Activated CD4-positive, alpha-beta T cell treated with anti-CD3 and anti-CD28 coated beads, Interleukin-2, amount 50 U/mL, for 24 hours (primary cell): Measurements from ENCODE around the gene TMEM131L.
"Not testable (repeated sequence)": the region's sequence is repeated elsewhere in the genome, so short reads cannot be mapped to it uniquely, and the experiment has no call there.

Experiments used
- DNase-seq, 2 donors: peaks; one replicate each; pipeline ENCODE4 v3.0.0-alpha.2; 2020; ENCODE audit warnings: low read depth in 1 of 2, low spot score in 1 of 2

TMEM131L gene

DNA sequence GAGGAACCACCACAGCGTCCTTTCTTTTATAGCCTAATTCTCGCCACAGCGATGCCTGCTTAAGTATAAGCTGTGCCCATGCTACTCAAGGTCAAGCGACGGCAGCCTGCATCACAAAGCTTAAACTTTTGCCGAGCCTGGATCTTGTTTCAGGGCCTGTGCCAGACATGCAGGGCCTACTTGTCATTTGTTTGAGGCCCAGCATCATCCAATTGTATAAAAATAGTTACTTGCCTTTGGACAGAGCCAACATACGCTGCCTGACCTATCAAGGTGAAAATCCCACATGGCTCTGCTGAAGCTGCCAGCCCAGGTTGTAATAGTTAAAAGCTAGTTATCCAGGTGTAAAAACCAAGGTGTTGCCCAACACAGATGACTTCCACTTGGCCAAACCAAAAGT, 107.1 kb downstream of the TMEM131L start:
- DNase-seq = no peak

DNA sequence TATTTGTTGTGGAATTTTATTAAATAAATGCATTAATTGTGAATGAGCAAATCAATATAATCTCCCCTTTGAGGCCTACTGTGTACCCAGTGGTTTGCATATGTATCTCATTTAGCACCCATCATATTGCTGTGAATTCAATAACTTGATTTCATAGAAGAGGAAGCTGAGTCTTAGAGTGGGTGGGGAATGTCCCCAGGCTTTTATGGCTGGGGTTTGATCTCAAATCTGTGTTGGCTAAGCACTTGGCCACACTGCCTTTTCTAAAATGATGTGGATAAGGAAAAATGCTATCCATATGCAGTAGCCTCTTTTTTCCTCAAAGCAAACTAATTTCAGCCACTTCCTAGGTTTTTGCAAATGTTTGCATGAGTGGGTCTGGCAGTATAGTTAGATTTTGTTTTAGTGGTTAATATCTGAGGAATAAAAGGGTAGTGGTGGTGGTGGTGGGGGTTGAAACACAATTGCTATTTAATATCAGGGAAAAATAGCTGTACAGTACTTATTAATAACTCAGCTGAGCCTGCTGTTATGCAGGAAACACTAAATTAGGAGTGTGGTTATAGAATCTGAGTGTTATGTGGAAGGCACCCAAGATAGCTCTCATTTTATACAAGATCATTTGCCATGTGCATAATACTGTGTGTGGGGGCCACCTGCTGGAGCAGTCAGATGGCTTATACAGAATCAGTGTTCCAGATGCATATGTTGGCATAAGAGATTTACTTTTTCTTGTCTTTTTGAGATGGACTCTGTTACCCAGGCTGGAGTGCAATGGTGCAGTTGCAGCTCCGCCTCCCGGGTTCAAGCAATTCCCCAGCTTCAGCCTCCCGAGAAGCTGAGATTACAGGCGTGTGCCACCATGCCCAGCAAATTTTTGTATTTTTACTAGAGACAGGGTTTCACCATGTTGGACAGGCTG, 108.0 kb downstream of the TMEM131L start:
- peak; percentile 13 to 41 for DNase-seq

DNA sequence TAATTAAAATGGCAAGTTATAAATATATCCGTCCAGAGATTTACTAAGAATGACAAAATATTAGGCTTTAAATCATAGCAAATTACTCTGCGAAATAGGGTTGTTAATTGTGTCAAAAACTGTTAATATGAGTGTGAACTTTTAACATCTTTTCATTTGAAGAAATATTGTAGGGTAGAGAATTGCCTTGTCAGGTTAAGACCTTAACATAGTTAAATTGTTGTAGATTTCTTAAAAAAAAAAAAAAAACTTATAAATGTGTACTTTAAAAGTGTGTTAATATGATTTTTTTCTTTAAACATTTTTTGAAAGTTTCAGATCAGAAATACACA, 110.2 kb downstream of the TMEM131L start:
- no peak for DNase-seq

DNA sequence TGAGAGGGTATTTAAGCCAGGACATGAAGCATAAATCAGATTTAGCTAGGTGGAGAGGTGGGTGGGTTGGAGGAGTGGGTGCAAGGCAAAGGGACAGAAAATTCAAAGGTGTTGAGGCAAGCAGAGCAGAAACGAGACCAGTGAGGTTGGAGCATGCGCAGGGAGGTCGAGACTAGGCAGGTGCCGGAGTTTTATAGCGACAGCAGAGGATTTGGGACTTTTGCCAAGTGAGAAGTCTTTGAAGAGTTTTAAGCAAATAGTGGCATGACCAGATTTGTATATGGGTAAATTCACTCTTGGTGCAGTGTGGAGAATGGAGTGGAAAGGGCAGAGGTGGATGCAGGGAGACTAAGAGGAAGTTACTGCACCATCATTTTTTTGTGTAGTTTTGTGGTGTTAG, 110.9 kb downstream of the TMEM131L start:
- no peak for DNase-seq

DNA sequence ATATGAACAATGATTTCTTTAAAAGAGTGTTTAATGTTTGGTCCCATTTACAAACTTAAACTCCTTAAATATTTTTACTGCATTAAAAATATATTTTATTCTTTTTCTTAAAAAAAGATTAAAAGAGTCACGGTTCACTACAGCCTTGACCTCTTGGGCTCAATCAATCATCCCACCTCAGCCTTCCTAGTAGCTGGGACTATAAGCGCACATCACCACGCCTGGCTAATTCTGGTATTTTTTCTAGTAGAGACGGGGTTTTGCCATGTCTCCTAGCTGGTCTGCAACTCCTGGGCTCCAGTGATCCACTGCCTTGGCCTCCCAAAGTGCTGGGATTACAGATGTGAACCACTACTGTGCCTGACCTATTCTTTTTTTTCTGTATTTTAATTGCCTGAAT, 113.2 kb downstream of the TMEM131L start:
- no peak for DNase-seq

DNA sequence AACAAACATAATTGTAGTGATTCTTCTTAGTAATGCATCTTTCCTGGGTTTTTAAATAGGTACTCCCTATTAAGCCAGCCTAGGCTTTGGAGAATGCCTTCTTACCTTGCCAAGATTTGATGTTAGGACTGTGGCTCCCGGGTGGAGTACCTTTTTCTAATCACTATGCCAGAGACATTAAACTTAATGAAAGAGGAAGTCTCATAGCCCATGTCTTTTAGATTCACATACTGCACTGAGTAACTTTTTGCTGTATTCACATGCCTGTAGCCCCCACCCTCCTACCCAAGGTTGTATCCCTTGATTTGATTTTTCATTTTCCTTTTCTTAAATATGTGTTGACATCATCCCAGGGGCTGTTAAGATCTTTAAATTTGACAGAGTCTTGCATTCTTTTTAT, 113.7 kb downstream of the TMEM131L start:
- DNase-seq = no peak

DNA sequence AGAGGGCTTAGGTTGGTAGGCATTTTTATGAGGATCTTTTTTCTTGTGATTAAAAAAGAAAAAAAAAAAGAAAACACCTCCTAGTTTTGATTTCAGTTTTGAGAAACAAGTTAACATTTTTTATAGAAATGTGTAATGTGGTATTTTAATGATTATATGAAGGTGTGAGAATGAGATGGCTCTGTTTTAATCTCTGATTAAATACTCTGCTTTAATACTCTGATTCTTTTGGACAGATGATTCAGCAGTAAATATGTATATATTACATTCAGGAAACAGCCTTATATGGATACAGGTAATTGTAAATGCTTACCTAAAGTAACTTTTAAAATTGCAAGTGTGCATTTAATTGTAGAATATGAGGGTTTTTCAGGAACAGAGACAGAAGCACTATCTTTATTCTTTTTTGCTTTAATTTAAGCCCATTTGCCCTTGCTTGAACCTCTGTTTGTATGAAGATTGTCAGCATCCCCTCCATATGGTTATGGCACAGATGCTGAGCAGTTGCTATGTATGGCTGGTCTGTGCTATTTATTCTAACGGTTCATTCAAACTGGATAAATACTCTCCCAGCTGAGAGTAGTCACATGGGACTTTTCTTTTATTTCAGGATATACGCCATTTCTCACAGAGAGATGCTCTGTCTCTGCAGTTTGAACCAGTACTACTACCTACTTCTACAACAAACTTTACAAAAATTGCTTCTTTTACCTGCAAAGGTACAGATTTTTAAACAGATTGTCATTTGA, 117.0 kb downstream of the TMEM131L start:
- no peak for DNase-seq

DNA sequence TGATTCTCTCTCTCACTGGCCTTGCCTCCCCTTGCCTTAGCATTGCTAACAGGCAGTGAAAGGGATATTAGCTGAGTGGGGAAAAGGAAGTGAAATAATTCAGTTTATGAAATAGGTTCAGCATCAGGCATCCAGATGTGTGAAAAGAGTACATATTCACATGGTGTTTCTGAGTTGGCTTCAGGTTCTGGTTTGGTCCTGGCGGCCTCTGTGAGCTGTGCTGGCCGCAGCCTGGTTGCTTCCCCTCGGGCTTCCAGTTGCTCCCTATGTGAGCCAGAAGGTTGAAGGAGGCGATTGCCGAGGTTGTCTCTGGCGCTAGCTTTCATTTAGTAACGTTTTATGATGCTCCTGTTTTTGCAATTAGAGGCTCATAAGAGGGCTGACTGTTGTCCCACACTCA, 118.9 kb downstream of the TMEM131L start:
- DNase-seq = no peak

DNA sequence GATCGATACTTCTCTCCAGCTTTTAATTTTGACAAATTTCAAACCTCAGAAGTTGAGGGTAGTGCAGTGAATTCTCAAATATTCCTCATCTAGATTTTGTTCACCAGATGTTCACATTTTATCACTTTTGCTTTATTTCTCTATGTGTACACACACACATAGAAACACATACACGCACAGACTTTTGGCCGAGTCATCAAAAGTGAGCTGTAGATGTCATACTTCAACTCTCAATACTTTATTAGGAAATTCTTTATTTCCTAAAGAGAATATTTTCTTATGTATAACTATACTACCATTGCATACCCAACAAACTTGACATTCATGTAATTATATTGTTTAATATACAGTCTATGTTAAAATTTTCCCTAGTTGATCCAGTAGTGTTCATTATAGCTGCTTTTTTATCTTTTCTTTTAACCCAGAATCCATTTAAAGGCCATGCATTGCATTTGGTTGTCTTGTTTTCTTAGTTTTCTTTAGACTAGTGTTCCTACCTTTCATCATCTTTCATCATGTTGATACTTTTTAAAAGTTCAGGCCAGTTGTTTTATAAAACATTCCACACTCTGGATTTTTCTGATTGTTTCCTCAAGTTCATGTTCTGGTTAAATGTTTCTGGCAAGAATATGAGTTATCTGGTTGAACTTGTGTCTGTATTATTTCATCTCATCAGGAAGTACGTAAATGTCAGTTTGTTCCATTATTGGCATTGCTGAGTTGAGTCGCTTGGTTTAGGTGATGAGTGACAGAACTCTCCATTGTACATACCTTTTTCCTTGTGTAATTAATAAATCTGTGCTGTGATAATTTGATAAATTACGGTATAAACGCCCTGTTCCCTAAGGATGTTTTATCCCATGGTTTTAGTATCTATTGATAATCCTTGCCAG, 123.8 kb downstream of the TMEM131L start:
- DNase-seq = no peak

DNA sequence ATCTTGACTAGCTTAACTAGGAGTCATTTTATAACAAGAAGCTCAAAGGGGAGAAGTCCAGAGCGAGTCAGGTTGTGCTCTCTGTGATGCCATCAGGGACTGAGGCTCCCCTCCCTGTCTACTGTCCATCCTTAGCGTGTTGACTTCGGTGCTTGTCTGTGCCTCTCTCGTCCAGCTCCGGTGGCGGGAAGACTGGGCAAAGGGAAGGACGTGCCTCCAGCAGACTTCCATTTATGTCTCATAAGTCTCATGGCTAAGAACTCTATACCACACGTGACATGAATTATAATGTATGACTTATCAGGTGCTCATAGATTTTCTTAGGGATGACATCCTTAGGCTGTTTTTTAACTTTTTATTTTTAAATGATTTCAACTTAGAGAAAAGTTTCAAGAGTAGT, 125.3 kb downstream of the TMEM131L start:
- no peak for DNase-seq

DNA sequence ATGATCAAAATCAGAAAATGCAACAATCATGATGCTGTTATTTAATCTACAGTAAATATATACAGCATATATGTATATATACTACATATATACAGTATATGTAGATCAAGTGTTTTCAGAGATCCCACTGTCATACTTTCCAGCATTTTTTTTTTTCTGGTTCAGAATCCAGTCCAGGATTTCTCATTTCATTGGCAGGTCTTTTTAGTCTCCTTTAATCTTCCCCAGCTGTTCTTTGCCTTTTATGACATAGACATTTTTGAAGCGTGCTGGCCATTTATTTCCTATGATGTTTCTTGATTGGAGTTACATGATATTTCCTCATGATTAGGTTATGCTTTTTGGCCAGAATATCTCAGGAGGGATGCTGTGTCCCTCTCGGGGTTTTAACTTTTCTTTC, 125.9 kb downstream of the TMEM131L start:
- no peak for DNase-seq

DNA sequence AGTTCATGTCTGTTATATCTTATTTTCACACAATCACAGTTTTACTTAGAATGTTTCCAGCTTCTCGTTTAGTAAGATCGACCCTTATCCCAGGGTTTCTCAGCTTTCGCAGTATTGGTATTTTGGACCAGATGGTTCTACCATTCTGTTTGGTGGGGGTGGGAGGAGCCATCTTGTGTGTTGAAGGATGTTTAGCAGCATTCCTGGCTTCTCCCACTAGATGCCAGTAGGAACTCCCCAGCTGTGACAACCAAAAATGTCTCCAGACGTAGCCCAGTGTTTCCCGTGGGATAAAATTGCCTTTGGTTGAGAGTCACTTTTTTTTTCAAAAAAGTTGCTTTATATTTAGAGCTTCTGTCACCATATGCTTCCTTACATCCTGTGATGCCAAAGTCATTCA, 127.0 kb downstream of the TMEM131L start:
- no peak for DNase-seq

DNA sequence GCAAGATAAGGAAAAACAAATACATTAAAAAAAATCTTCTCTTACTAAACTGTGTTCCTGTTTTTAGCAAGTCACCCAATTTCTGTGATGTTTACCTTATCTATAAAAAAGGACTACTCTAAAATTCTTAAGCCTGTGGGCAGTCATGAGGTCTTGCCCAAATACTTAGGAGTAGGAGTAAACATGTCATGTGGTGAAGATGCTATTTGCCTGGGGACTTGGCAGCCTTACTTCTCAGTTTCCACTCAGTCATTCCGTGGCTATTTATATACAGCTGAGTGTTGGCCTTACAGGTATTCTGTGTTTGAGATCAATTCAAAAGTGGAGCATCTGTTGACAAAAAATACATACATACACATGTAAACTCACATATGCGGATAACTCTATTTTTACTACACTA, 128.1 kb downstream of the TMEM131L start:
- no peak for DNase-seq

DNA sequence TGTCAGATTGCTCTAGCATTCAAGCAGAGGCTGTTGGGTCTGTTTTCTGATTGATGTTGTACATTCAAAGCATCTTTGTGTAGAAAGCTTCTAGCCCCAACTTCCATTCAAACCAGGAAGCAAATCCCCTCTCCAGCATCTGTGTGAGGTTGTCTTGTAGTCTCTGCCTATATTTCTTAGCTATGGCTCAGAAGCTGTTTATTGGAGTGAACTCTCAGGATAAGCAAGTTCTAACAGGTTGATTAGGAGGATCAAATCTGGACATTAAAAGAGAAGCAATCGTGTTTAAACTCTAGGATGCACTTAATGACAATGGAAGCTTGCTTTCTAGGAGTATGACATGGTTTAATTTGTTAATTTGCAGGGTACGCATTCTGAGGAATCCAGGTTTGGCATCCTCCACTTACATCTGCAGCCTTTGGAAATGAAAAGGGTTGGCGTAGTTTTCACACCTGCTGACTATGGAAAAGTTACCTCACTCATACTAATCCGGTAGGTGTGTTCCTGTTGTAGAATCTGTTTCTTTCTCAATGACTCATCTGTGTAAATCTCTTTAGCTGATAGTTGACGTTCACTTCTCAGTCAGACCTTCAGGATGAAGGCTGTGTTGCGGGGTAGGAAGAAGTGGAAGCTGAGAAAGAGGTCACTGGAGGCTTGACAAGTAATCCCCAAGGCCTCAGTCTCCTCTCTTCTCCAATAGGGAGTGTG, 129.9 kb downstream of the TMEM131L start:
- DNase-seq = no peak

DNA sequence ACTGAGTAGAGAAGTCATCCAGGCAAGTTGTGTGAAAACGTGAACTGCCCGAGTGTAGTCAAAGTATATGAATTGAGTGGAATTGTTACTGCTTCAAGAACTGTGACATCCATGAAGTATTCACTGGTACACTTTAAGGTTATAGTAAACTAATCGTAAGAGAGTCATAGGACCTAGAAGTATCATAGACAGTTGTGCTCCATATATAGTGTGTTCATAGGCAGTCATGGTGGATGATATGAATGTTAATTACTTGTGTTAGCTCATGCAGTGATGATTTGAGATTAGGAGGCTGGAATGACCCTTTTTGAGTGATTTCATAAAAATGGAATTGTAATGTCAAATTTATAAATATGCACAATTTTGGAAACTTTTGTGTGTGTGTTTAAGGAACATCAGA, 136.6 kb downstream of the TMEM131L start:
- no peak for DNase-seq

DNA sequence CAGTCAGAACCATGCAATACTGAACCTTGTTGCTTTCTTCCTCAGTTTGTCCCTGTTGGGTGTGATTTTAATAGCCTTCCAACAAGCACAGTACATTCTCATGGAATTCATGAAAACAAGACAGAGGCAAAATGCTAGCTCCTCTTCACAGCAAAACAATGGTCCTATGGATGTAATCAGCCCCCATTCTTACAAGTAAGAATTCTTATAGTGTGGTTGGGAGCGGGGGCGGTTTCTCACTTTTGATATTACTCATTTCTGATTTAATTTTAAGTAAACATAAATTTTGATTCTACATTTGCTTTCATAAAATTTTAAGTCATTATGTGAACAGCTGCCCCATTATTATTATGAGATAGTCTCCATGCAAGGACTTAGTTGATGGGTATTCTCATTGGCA, 137.1 kb downstream of the TMEM131L start:
- no peak for DNase-seq

DNA sequence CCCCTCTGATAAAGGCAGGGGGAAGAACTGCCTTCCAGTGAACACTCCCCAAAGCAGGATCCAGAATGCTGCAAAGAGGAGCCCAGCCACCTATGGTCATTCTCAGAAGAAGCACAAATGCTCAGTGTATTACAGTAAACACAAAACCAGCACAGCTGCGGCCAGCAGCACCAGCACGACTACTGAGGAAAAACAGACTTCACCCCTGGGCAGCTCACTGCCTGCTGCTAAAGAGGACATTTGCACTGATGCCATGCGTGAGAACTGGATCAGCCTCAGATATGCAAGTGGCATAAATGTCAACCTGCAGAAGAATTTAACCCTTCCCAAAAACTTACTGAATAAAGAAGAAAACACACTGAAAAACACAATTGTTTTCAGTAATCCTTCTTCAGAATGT, 137.7 kb downstream of the TMEM131L start:
- no peak for DNase-seq

DNA sequence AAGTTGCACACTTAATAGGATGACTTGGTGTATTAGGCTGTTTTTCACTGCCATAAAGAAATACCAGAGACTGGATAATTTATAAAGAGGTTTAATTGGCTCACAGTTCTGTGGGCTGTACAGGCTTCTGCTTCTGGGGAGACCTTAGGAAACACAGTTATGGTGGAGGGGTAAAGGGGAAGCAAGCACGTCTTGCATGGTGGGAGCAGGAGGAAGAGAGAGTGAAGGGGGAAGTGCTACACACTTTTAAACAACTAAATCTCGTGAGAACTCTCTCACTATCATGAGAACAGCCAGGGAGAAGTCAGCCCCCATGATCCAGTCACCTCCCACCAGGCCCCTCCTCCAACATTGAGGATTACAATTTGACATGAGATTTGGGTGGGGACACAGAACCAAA, 142.9 kb downstream of the TMEM131L start:
- not testable (repeated sequence) for DNase-seq

DNA sequence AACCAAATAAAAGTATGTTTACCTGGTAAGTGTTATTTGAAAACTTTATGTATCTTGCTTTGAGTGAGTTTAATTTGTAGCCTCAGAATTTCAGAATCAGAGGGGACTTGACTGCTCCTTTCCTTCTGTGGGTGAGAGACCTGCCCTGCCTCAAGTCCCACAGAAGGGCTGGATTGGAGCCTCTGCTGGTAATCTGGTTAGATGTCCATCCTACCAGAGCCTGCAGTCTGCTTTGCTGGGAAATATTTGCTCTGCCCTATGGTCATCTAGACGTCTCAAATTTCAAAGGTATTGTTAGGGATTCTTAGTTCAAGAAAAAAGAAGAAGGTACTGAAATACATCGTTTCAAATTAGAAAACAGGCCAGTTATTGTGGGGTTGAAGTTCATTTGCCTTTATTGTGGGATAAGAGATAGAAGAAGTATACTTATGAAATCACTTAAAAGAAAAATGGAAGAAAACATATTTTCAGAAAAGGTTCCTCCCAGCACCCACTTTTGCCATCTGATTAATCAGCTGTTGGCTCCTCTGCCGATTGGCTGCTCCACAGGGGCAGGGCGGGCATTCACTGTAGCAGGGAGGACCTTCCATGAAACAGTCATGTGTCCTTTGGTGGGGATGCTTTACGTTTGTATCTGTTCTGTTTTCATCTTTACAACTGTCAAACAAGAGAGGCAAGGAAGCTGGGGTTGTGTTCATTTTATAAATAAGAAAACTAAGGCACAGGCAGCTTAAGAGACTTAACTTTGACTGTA, 144.6 kb downstream of the TMEM131L start:
- DNase-seq = no peak

DNA sequence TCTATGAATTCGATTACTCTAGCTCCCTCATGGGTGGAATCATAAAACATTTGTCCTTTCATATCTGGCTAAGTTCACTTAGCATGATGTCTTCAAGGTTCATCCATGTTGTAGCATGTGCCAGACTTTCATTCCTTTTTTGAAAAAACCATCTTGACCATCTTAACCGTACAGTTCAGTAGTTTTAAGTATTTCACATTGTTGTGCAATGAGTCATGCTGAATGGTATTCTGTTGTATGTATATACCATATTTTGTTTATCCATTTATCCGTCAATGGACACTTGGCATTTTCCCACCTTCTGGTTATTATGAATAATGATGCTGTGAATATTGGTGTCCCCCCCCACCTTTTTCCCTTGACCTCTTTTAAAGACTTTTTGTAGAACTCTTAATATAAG, 145.5 kb downstream of the TMEM131L start:
- DNase-seq = no peak
